GM23338 (cell line): ENCODE data around the gene POLD4. TPM values are rescaled to one million over a fixed set of nuclear protein-coding genes. Genes with fewer than 3 reads are reported as not detected.

ENCODE experiments used
- ATAC-seq: fragments of 200-7000 bp; cut with Tn5 transposase; 3 replicates; pipeline ENCODE4 v1.9.1; 2020
- DNase-seq: peaks from one replicate; pipeline ENCODE4 v3.0.0-alpha.2; 2015; ENCODE audit warnings: low spot score
- H2AFZ ChIP-seq: fragments of 200-600 bp; sonication (generic); 2 replicates; pipeline ENCODE4 v1.8.0; 2016; ENCODE audit warnings: antibody characterized with exemption, mild to moderate bottlenecking, moderate library complexity
- H3F3A ChIP-seq: fragments of 200-600 bp; sonication (generic); replicated peaks from 2 replicates; pipeline ENCODE4 v1.8.0; 2017; ENCODE audit warnings: antibody characterized with exemption, mixed run types, low read depth
- H3K27ac ChIP-seq: fragments of 200-600 bp; sonication (generic); 2 replicates; pipeline ENCODE4 v1.6.1; 2016; ENCODE audit warnings: low read depth
- H3K27me3 ChIP-seq: fragments of 200-600 bp; sonication (generic); 2 replicates; pipeline ENCODE4 v1.8.0; 2016; ENCODE audit warnings: mild to moderate bottlenecking, mixed run types, moderate library complexity; ENCODE audit not compliant: insufficient read depth
- H3K36me3 ChIP-seq: fragments of 200-600 bp; sonication (generic); 2 replicates; pipeline ENCODE4 v1.8.0; 2016; ENCODE audit warnings: mild to moderate bottlenecking; ENCODE audit not compliant: insufficient read depth
- H3K4me1 ChIP-seq: fragments of 200-600 bp; sonication (generic); 2 replicates; pipeline ENCODE4 v1.8.0; 2016; ENCODE audit warnings: mild to moderate bottlenecking, moderate library complexity; ENCODE audit not compliant: insufficient read depth
- H3K4me2 ChIP-seq: fragments of 200-600 bp; sonication (generic); 2 replicates; pipeline ENCODE4 v1.7.1; 2017; ENCODE audit warnings: mixed run types
- H3K4me3 ChIP-seq: fragments of 200-600 bp; sonication (generic); 2 replicates; pipeline ENCODE4 v1.6.1; 2016; ENCODE audit warnings: mixed run types
- H3K79me2 ChIP-seq: fragments of 200-600 bp; sonication (generic); replicated peaks from 2 replicates; pipeline ENCODE4 v1.8.0; 2017; ENCODE audit warnings: mild to moderate bottlenecking; ENCODE audit not compliant: insufficient read depth
- H3K9me2 ChIP-seq: fragments of 200-600 bp; sonication (generic); 2 replicates; pipeline ENCODE4 v1.8.0; 2017; ENCODE audit not compliant: insufficient read depth
- H4K20me1 ChIP-seq: fragments of 200-600 bp; sonication (generic); replicated peaks from 2 replicates; pipeline ENCODE4 v1.8.0; 2017; ENCODE audit warnings: mild to moderate bottlenecking; ENCODE audit not compliant: insufficient read depth
- H3K27ac Mint-ChIP-seq: 2 replicates; pipeline ENCODE4 v1.8.0; 2020; ENCODE audit warnings: inconsistent platforms, mild to moderate bottlenecking, moderate library complexity, mixed read lengths
- H3K27me3 Mint-ChIP-seq: 3 replicates; pipeline ENCODE4 v1.8.0; 2022; ENCODE audit warnings: low read depth, mild to moderate bottlenecking, moderate library complexity, mixed read lengths, inconsistent platforms; ENCODE audit not compliant: insufficient read depth, poor library complexity
- H3K36me3 Mint-ChIP-seq: 3 replicates; pipeline ENCODE4 v1.8.0; 2021; ENCODE audit warnings: low read depth, mild to moderate bottlenecking, inconsistent platforms, moderate library complexity, mixed read lengths
- H3K4me1 Mint-ChIP-seq: 3 replicates; pipeline ENCODE4 v1.8.0; 2020; ENCODE audit warnings: mild to moderate bottlenecking, inconsistent platforms, mixed read lengths
- H3K4me3 Mint-ChIP-seq: 3 replicates; pipeline ENCODE4 v1.8.0; 2021; ENCODE audit warnings: moderate library complexity, mild to moderate bottlenecking, inconsistent platforms, mixed read lengths
- H3K9me3 Mint-ChIP-seq: 3 replicates; pipeline ENCODE4 v1.8.0; 2020; ENCODE audit warnings: moderate library complexity, mild to moderate bottlenecking, inconsistent platforms, mixed read lengths
- CREB1 ChIP-seq: fragments of 250-450 bp; sonication (Bioruptor Pico); IDR thresholded peaks from 2 replicates; pipeline ENCODE4 v1.5.0; 2020; ENCODE audit warnings: low read depth, mild to moderate bottlenecking, moderate library complexity
- EZH2 ChIP-seq: fragments of 200-600 bp; sonication (generic); IDR thresholded peaks from one replicate; pipeline ENCODE4 v1.8.0; 2017; ENCODE audit warnings: antibody characterized with exemption, mild to moderate bottlenecking, low read depth; ENCODE audit not compliant: unreplicated experiment
- EZH2phosphoT487 ChIP-seq: fragments of 200-600 bp; sonication (generic); IDR thresholded peaks from one replicate; pipeline ENCODE4 v1.8.1; 2018; ENCODE audit warnings: antibody characterized with exemption; ENCODE audit not compliant: unreplicated experiment
- JUNB ChIP-seq: IDR thresholded peaks from one replicate; pipeline ENCODE4 v1.6.1; 2016; ENCODE audit warnings: antibody characterized with exemption; ENCODE audit not compliant: unreplicated experiment
- NANOG ChIP-seq: IDR thresholded peaks from 2 replicates; pipeline ENCODE4 v1.6.1; 2016; ENCODE audit warnings: antibody characterized with exemption, borderline replicate concordance
- POLR2AphosphoS5 ChIP-seq: IDR thresholded peaks from 2 replicates; pipeline ENCODE4 v1.6.1; 2016; ENCODE audit warnings: antibody characterized with exemption, low read depth
- STAT1 ChIP-seq: IDR thresholded peaks from one replicate; pipeline ENCODE4 v1.6.1; 2016; ENCODE audit warnings: antibody characterized with exemption; ENCODE audit not compliant: unreplicated experiment
- ZNF114 ChIP-seq: fragments of 250-450 bp; sonication (Bioruptor Pico); IDR thresholded peaks from 2 replicates; pipeline ENCODE4 v1.5.0; 2020; ENCODE audit warnings: mild to moderate bottlenecking, moderate library complexity
- ZNF331 ChIP-seq: fragments of 250-450 bp; sonication (Bioruptor Pico); IDR thresholded peaks from 2 replicates; pipeline ENCODE4 v1.5.0; 2020; ENCODE audit warnings: low read depth, mild to moderate bottlenecking, moderate library complexity
- polyA plus RNA-seq: library from polyadenylated mRNA; unstranded; fragments of >200 nt; fragmentation: Nextera tagmentation; extraction: Ambion mirVana; gene quantifications from 2 replicates; pipeline ENCODE4 v1.2.1, GENCODE V29; 2016
- total RNA-seq: library from RNA; depleted of rRNA; stranded (reverse); fragments of >200 nt; shearing (Covaris generic); gene quantifications from 2 replicates; pipeline ENCODE4 v1.2.3, GENCODE V29; 2014
- TF ChIP-seq, protein P1 (sequence below): IDR thresholded peaks from 2 replicates; pipeline ENCODE4 v1.6.1; 2016; ENCODE audit warnings: antibody characterized with exemption
- TF ChIP-seq, protein P2 (sequence below), 2 experiments: fragments of 200-600 bp in 1 of 2; sonication (generic) in 1 of 2; conservative IDR thresholded peaks; 2 replicates each; pipeline versions ENCODE4 v1.5.1 to v1.6.1; 2016 to 2017; ENCODE audit warnings: antibody characterized with exemption in 2 of 2, low read depth in 2 of 2, mild to moderate bottlenecking in 2 of 2, moderate library complexity in 1 of 2
- TF ChIP-seq, protein P3 (sequence below): IDR thresholded peaks from one replicate; pipeline ENCODE4 v1.6.1; 2018; ENCODE audit warnings: antibody characterized with exemption; ENCODE audit not compliant: unreplicated experiment
- TF ChIP-seq, protein P4 (sequence below): fragments of 250-450 bp; sonication (Bioruptor Pico); IDR thresholded peaks from 2 replicates; pipeline ENCODE4 v1.5.0; 2020; ENCODE audit warnings: mild to moderate bottlenecking, moderate library complexity

The POLD4 gene
- total and polyA plus RNA-seq, 2 experiments from 2014 or later = 16.2 to 23.0 TPM

DNA sequence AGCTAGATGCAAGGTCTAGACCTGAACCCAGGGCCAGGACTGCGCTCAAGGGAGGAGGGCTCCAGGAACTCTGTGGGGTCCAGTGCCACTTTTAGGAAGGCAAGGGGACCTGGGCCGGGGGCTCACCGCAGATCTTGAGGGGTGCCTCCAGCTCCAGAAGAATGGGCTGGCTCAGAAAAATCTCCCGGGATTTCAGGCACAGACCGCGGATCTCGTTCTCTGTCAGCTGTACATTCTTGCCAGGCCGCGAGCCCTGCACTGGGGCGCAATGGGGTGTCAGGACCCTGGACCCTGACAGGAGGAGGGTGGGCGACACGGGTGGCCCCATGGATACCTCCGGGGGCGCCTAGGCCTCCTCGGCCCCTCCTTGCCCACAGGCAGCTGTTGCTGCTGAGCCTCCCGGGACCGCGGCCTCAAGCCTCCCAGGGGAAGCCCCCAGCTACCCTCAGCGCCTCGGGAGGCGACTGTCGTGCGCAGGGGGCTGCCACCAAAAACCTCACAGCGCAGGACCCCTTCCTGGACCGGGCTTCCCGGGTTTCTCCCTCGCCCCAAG lies 47.7 kb upstream of the POLD4 start:
- Mint-ChIP-seq H3K27me3 (peaks cover 13% of the 10 kb centered on the region), H3K36me3 (peaks cover 37% of the 10 kb centered on the region), H3K4me1 (peaks cover 30% of the 10 kb centered on the region), H3K27ac (no peak overlapping the region), H3K4me3 (peak overlapping the region; percentile 76), H3K9me3 (no peaks in the 10 kb centered on the region)
- H3K36me3 ChIP-seq = no peaks in the 10 kb centered on the region
- H3K4me1 ChIP-seq = peaks cover 24% of the 10 kb centered on the region
- no peak overlapping the region for H2AFZ ChIP-seq
- no peaks in the 10 kb centered on the region for H3K27me3 ChIP-seq
- H3K27ac ChIP-seq = peak overlapping the region; percentile 81; the same call in 1 of the 2 replicates
- DNase-seq (no peak), ATAC-seq (peak; percentile 2)
- H3K4me2 ChIP-seq = peak overlapping the region; percentile 91
- TF ChIP-seq STAT1 = no peak
- no peak for TF ChIP-seq NANOG
- TF ChIP-seq ZNF114 (CRISPR knock-in tag) = no peak
- TF ChIP-seq EZH2phosphoT487 = no peak
- TF ChIP-seq POLR2AphosphoS5 = no peak
- TF ChIP-seq, protein P1, sequence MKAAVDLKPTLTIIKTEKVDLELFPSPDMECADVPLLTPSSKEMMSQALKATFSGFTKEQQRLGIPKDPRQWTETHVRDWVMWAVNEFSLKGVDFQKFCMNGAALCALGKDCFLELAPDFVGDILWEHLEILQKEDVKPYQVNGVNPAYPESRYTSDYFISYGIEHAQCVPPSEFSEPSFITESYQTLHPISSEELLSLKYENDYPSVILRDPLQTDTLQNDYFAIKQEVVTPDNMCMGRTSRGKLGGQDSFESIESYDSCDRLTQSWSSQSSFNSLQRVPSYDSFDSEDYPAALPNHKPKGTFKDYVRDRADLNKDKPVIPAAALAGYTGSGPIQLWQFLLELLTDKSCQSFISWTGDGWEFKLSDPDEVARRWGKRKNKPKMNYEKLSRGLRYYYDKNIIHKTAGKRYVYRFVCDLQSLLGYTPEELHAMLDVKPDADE = no peak
- TF ChIP-seq, protein P2, sequence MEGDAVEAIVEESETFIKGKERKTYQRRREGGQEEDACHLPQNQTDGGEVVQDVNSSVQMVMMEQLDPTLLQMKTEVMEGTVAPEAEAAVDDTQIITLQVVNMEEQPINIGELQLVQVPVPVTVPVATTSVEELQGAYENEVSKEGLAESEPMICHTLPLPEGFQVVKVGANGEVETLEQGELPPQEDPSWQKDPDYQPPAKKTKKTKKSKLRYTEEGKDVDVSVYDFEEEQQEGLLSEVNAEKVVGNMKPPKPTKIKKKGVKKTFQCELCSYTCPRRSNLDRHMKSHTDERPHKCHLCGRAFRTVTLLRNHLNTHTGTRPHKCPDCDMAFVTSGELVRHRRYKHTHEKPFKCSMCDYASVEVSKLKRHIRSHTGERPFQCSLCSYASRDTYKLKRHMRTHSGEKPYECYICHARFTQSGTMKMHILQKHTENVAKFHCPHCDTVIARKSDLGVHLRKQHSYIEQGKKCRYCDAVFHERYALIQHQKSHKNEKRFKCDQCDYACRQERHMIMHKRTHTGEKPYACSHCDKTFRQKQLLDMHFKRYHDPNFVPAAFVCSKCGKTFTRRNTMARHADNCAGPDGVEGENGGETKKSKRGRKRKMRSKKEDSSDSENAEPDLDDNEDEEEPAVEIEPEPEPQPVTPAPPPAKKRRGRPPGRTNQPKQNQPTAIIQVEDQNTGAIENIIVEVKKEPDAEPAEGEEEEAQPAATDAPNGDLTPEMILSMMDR (conservative IDR thresholded peaks at IDR 0.05; ENCODE audit: low read depth in 2 of 2) = no peak
- no peak for TF ChIP-seq JUNB
- TF ChIP-seq, protein P3, sequence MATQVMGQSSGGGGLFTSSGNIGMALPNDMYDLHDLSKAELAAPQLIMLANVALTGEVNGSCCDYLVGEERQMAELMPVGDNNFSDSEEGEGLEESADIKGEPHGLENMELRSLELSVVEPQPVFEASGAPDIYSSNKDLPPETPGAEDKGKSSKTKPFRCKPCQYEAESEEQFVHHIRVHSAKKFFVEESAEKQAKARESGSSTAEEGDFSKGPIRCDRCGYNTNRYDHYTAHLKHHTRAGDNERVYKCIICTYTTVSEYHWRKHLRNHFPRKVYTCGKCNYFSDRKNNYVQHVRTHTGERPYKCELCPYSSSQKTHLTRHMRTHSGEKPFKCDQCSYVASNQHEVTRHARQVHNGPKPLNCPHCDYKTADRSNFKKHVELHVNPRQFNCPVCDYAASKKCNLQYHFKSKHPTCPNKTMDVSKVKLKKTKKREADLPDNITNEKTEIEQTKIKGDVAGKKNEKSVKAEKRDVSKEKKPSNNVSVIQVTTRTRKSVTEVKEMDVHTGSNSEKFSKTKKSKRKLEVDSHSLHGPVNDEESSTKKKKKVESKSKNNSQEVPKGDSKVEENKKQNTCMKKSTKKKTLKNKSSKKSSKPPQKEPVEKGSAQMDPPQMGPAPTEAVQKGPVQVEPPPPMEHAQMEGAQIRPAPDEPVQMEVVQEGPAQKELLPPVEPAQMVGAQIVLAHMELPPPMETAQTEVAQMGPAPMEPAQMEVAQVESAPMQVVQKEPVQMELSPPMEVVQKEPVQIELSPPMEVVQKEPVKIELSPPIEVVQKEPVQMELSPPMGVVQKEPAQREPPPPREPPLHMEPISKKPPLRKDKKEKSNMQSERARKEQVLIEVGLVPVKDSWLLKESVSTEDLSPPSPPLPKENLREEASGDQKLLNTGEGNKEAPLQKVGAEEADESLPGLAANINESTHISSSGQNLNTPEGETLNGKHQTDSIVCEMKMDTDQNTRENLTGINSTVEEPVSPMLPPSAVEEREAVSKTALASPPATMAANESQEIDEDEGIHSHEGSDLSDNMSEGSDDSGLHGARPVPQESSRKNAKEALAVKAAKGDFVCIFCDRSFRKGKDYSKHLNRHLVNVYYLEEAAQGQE = no peak
- TF ChIP-seq CREB1 (CRISPR knock-in tag) = no peak
- TF ChIP-seq EZH2 = no peak
- no peak for TF ChIP-seq ZNF331 (CRISPR knock-in tag)
- TF ChIP-seq, protein P4, sequence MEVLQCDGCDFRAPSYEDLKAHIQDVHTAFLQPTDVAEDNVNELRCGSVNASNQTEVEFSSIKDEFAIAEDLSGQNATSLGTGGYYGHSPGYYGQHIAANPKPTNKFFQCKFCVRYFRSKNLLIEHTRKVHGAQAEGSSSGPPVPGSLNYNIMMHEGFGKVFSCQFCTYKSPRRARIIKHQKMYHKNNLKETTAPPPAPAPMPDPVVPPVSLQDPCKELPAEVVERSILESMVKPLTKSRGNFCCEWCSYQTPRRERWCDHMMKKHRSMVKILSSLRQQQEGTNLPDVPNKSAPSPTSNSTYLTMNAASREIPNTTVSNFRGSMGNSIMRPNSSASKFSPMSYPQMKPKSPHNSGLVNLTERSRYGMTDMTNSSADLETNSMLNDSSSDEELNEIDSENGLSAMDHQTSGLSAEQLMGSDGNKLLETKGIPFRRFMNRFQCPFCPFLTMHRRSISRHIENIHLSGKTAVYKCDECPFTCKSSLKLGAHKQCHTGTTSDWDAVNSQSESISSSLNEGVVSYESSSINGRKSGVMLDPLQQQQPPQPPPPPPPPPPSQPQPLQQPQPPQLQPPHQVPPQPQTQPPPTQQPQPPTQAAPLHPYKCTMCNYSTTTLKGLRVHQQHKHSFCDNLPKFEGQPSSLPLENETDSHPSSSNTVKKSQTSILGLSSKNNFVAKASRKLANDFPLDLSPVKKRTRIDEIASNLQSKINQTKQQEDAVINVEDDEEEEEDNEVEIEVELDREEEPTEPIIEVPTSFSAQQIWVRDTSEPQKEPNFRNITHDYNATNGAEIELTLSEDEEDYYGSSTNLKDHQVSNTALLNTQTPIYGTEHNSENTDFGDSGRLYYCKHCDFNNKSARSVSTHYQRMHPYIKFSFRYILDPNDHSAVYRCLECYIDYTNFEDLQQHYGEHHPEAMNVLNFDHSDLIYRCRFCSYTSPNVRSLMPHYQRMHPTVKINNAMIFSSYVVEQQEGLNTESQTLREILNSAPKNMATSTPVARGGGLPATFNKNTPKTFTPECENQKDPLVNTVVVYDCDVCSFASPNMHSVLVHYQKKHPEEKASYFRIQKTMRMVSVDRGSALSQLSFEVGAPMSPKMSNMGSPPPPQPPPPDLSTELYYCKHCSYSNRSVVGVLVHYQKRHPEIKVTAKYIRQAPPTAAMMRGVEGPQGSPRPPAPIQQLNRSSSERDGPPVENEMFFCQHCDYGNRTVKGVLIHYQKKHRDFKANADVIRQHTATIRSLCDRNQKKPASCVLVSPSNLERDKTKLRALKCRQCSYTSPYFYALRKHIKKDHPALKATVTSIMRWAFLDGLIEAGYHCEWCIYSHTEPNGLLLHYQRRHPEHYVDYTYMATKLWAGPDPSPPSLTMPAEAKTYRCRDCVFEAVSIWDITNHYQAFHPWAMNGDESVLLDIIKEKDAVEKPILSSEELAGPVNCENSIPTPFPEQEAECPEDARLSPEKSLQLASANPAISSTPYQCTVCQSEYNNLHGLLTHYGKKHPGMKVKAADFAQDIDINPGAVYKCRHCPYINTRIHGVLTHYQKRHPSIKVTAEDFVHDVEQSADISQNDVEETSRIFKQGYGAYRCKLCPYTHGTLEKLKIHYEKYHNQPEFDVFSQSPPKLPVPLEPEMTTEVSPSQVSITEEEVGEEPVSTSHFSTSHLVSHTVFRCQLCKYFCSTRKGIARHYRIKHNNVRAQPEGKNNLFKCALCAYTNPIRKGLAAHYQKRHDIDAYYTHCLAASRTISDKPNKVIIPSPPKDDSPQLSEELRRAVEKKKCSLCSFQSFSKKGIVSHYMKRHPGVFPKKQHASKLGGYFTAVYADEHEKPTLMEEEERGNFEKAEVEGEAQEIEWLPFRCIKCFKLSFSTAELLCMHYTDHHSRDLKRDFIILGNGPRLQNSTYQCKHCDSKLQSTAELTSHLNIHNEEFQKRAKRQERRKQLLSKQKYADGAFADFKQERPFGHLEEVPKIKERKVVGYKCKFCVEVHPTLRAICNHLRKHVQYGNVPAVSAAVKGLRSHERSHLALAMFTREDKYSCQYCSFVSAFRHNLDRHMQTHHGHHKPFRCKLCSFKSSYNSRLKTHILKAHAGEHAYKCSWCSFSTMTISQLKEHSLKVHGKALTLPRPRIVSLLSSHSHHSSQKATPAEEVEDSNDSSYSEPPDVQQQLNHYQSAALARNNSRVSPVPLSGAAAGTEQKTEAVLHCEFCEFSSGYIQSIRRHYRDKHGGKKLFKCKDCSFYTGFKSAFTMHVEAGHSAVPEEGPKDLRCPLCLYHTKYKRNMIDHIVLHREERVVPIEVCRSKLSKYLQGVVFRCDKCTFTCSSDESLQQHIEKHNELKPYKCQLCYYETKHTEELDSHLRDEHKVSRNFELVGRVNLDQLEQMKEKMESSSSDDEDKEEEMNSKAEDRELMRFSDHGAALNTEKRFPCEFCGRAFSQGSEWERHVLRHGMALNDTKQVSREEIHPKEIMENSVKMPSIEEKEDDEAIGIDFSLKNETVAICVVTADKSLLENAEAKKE (CRISPR knock-in tag) = no peak
- H4K20me1 ChIP-seq = peaks cover 8% of the 10 kb centered on the region; the same call in 1 of the 2 replicates
- 0 out of 2 replicates have a peak, but pooled peaks cover 4% of the 10 kb centered on the region for H3F3A ChIP-seq
- H3K79me2 ChIP-seq = peaks cover 16% of the 10 kb centered on the region
- H3K9me2 ChIP-seq = no peaks in the 10 kb centered on the region
- peak overlapping the region; percentile 88 for H3K4me3 ChIP-seq
